HPDE6-E6E7 (cell line): ENCODE data around the gene DPP6.

Experiments used
- DNase-seq: peaks from one replicate; pipeline ENCODE4 v3.0.0; 2011; ENCODE audit warnings: missing footprints; ENCODE audit errors: extremely low spot score

Gene DPP6

GRCh38 chr7:154592388-154592787 lies 540.2 kb downstream of the DPP6 start:
- no peak for DNase-seq

DNA sequence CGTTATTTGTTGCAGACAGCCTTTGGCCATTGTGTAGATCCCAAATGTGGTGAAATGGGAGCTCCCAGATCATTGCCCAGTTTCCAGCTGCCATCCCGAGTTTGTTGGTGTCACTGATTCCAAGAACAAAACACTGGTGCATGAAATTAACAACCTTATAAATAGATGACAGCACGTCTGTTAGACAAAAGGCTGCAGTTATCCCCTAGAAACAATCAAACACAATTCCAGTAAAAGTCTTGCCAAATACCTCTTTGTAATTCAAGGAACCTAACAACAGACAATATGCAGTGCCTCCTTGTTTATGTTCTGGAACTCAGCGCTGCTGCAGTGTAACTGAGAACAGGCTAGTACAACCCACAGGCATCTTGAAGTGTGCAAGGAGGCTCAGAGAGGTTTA lies 546.2 kb downstream of the DPP6 start:
- no peak for DNase-seq

- DNase-seq, result no peak
Measured at GRCh38 chr7:154598864-154599263, 546.7 kb downstream of the DPP6 start.

DNA sequence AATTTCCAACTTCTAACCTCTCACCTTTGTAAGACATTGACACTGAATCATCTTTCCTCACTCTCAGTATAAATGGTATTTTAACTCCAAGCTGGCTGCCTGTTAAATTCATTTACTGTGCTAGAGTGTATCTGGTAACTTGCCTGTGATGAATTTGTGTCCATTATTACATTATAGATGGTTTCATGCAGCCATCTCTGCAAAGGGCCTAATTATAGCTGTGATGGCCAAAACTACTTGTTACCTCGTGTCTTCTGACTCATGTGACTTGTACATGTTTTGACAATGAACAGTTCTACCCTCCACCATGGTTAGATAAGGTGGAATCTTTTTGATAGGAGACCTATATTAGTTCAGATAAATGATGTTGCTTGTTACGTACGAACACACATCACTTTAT lies 558.7 kb downstream of the DPP6 start:
- no peak for DNase-seq

DNA sequence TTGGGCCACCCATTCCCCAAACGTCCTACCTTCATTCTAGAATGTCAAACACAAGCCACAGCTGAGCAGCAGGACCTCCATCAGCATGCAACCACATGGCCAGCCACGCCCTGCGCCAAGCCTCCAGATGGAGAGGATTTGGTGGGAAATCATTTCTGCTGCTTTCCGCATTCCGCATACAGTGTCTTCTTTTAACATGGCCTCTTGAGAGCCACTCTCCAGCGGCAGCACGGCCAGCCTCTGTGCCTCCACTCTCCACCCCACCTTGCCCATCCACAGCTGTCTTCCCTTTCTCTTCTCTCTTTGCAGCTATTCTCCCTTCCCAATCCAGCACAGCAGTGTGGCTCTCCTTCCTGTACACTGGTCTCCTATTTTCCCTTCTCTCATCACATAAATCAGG lies 561.6 kb downstream of the DPP6 start:
- DNase-seq, result no peak

DNA sequence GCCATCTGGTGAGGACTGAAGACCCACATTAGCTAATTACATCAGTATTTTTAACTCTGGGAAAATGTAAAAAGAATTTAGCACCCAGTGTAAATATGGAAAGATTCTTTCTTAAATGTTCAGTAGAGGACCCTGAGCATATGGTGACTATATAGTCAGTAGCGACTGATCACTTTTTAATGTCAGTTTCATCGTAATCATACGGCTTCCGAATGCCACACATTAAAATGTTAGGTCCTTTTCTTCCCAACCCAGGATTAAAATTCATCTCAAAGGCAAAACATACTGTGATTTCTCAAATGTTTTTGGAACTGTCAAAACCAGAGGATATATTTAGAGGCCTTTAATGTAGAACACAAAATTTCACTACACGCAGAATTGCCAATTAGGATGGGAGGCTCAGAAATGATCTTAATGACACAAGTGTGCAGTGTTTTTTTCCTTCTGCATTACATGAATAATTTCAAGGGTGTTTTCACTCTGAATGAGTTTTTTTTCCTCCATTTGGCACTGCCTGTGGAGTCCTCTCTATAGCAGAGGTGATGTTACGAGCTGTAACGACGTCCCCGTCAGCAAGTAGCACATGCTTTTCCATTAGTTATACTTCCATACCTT lies 568.0 kb downstream of the DPP6 start:
- no peak for DNase-seq

GRCh38 chr7:154623399-154623798 lies 571.2 kb downstream of the DPP6 start:
- no peak for DNase-seq

GRCh38 chr7:154627646-154628290 lies 575.6 kb downstream of the DPP6 start:
- DNase-seq, result no peak

- no peak for DNase-seq
Measured at GRCh38 chr7:154628556-154628955, 576.4 kb downstream of the DPP6 start.

- no peak for DNase-seq
Measured at GRCh38 chr7:154631162-154631561, 579.0 kb downstream of the DPP6 start.

DNA sequence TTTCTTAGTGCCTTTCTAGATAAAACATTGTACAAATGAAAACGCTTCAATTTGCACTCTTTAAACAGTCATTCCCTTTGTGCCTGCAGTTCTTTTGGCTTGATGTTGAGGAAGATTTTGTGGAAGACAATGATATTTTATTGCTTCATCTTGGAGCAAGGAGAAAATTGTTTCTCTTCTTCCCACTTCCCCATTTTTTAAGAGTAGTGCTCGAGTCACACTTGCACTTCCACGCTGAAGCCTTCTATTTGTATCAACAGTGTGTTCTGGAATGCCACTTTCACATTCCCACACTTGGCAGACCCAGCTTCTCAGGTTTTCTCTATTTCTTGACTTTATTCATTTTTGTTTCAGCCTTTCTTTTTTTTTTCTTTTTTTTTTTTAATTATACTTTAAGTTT lies 581.4 kb downstream of the DPP6 start:
- no peak for DNase-seq

DNA sequence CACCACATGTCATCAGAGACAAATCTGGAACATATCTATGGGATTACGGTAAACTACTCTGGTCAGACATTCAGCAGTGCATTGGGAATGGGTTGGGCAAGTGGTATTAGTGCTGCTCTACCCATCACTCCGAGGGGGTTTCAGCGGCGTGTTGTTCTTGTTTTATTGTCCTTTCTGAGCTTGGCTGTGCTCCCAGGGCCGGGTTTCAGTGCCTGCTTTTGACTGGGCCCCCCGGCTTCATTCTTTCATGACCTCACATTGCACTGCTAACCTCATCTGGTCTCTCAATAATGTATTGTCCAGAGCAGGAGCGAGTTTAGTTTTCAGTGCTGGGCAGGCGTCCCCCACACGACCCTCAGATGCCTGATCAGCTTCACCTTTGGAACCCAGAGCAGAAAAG lies 586.1 kb downstream of the DPP6 start:
- no peak for DNase-seq

GRCh38 chr7:154640266-154640865 lies 588.2 kb downstream of the DPP6 start:
- no peak for DNase-seq

GRCh38 chr7:154640917-154641316 lies 588.7 kb downstream of the DPP6 start:
- DNase-seq, result no peak

- DNase-seq, result no peak
Measured at GRCh38 chr7:154644366-154644765, 592.2 kb downstream of the DPP6 start.

GRCh38 chr7:154646126-154647013 lies 594.2 kb downstream of the DPP6 start:
- DNase-seq, result no peak

DNA sequence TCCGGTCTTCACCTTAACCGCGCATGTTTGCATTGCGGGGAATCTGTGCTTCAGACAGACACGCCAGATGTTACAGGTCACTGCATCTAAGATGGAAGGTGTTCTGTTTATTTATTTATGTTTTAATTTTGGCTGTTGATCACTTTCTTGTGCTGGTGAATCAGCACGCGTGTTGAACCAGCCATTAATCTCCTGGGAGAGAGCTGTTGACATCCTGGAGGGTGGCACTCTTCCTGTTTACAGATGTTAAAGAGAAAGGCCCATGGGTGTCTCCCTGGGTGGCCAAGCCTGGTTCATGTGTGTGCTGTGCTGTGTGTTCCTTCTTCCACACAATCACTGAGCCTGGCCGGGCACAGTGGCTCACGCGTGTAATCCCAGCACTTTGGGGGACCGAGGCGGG lies 595.4 kb downstream of the DPP6 start:
- DNase-seq, result no peak

- DNase-seq, result no peak
Measured at GRCh38 chr7:154649015-154649414, 596.8 kb downstream of the DPP6 start.

DNA sequence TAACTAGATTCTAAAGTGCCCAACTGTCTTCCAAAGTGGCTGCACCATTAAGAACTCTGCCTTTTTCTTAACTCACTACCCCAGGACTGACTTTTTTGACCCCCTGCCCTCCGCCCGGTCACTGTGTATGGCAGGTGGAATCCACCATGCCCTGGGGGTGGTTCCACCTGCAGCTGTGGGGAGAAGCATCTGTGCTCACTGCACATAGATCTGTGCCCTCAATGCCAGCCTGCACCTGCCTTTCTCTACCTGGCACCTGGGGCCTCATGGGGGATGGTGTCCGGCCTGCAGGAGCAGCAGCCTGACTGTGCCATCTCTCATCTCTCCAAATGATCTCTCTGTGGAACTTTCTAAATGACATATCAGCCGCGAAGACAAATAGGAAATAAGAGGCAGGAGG lies 597.2 kb downstream of the DPP6 start:
- DNase-seq, result no peak

DNA sequence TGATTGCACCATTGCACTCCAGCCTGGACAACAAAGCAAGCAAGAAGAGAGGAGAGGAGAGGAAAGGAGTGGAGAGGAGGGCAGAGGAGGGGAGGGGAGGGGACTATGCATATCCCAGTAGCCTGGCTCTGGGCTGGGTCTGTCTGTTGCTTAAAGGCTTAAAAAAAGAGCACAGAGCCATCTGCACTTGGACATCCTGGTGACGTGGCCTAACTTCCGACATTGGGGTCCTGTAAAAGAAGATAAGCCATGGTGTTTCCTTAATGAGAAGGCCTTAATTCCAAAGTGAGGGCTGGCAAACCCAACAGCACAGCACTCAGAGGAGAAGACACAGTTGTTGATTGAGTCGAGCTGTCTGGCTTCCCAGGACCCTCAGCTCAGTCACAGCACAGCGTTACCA lies 598.1 kb downstream of the DPP6 start:
- DNase-seq, result no peak

DNA sequence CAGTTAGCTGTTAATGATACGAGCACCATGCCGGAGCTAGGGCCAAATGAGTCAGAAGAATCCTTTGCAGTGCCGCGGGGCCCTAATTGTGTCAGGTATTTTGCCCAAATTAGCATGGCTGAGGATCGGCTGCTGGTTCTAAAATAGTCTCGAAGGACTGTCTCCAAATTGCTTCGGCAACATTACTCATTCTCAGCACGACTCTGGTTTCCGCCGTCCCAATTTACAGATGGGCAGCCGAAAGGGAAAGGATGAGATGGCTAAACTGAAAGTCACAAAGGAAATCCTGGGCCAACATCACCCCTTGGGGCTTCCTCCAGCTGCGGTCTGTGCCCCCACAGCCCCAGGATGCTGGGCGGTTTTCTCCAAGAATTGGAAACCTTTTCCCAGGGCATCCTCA lies 599.3 kb downstream of the DPP6 start:
- no peak for DNase-seq

DNA sequence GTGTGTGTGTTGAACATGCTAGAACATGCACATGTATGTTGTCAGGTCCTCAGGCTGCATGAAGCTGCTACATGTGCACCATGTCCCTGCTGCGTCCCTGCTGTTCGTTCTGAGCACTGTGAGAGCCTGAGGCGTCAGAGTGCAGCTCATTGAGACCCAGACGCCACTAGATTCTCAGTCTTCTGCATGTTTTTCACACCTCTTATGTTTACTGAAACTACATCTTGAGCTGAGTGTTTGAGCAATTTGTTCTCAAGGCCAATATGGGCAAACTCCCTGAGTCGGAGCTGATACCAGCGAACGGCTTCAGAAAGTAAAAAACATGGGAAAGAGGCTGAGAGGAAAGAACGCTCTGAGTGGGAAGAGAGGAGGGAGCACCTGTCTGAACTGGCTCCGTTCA lies 600.4 kb downstream of the DPP6 start:
- no peak for DNase-seq

GRCh38 chr7:154653281-154653680 lies 601.1 kb downstream of the DPP6 start:
- DNase-seq, result no peak
